NCI-H774 (cell line): ENCODE measurements around the gene PNMA6E.

ENCODE experiments used
- DNase-seq: peaks from one replicate; lab custom pipeline; 2025; lab: John Stamatoyannopoulos, UW

The PNMA6E gene

DNA sequence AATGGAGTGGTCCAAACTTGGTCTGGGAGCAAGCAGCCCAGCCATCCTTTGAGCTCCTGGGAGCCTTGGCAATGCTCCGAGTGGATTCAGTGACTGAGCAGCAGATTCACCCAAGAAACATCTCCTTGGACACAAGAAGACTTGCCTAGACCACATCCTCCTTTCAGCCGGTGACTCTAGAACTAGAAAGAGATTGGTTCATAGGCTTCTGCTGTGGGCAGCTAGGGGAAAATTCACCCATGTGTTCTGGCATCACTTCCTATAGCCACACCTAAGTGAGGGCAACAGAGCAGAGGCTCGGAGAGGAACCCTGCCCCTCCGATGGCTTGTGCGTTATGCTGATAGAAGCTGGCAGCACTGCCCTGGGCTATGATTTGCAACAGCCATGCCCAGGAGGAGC is 51.2 kb downstream of the PNMA6E start:
- DNase-seq: no peak

DNA sequence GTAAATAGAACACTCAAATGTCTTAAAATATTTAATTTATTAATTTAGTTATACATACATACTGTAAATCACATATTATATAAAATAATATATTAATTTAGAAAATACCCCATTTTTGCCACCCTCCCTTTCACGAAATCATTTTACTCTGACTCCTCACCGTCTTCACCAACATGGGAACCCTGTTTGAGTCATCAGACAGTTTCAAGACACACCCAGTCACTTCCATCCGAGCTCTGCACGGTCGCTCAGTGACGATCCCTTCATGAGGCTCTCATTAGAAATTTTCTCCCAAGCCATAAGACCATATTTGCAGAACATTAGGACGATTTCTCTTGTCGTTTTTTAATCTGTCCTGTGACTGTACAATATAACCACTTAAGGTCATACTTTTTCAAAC is 52.7 kb downstream of the PNMA6E start:
- no peak for DNase-seq

DNA sequence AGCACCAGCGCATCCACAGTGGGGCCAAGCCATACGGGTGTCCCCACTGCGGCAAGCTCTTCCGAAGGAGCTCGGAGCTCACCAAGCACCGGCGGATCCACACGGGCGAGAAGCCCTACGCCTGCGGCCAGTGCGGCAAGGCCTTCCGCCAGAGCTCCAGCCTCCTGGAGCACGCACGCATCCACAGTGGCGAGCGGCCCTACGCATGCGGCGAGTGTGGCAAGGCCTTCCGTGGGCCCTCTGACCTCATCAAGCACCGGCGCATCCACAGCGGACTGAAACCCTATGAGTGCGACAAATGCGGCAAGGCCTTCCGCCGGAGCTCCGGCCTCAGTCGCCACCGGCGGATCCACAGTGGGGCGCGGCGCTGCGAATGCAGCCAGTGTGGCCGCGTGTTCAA is 53.6 kb downstream of the PNMA6E start:
- no peak for DNase-seq
